PFSK-1 (cell line): Measurements from ENCODE around the gene TSKU.

ENCODE experiments used
- FOXP2 ChIP-seq: optimal IDR thresholded peaks from 2 replicates; pipeline ENCODE3; 2011; ENCODE audit warnings: borderline replicate concordance, control low read depth, inconsistent platforms; ENCODE audit not compliant: insufficient read depth; ENCODE audit errors: extremely low read length, extremely low read depth
- POLR2AphosphoS5 ChIP-seq: IDR thresholded peaks from 2 replicates; pipeline ENCODE4 v1.6.1; 2012; ENCODE audit warnings: low read depth, mild to moderate bottlenecking, control low read depth, low read length, moderate library complexity
- REST ChIP-seq, 2 experiments: IDR thresholded peaks; 2 replicates each; pipeline versions ENCODE4 v1.6.1 to v1.8.0; 2011 to 2012; ENCODE audit warnings: low read depth in 2 of 2, low read length in 2 of 2, control low read depth in 1 of 2, inconsistent platforms in 1 of 2, mild to moderate bottlenecking in 1 of 2, moderate library complexity in 1 of 2; ENCODE audit not compliant: insufficient read depth in 1 of 2
- TAF1 ChIP-seq: IDR thresholded peaks from 2 replicates; pipeline ENCODE4 v1.6.1; 2012; ENCODE audit warnings: low read length, control low read depth, borderline replicate concordance; ENCODE audit not compliant: insufficient read depth

GRCh38 chr11:76824980-76825725 is 42.0 kb downstream of the TSKU start:
- no peak for TF ChIP-seq POLR2AphosphoS5
- no peak for TF ChIP-seq REST (IDR thresholded peaks at IDR 0.05; ENCODE audit: insufficient read depth in 1 of 2, low read depth in 2 of 2, low read length in 2 of 2)
- TF ChIP-seq FOXP2 = no peak
- TF ChIP-seq TAF1 = no peak
